ENCODE data around the gene LMO1. TPM values are rescaled to one million over a fixed set of nuclear protein-coding genes. Genes with fewer than 3 reads are reported as not detected.

Gene LMO1
- total and polyA plus RNA-seq, 9 of the 15 experiments (the other 6 are each of a cell fraction or from before 2014, with no cell fraction given) = not detected

DNA sequence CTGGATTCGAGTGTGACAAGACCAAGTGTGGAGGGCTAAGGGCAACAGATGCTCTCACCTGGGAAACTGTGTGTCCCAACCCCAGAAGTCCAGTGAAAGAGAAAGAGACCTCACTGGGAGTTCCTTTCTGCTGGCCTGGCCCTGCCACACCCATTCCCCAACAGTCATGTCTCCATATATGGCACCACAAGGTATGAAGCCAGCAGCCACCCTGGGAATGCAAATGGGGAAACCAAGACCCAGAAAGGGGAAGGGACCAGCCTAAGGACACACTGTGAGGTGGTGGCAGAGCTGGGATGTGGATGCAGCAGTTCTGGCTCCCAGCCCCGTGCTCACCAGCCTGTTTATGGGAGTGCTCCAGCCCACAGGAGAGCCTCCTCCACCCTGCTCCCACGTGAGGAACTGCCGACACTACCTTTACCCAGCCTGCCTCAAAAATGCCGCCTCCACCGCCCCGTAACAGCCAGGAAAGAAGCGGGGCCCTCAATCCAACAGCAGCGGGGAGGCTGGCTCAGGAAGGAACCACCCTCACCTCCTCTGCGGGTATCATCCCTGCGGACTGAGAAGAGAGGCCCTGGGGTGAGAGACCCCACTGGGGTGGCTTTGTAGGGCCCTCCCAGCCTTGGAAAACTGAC is 12.6 kb downstream of the LMO1 start:
- TF ChIP-seq NUFIP1 (IDR thresholded peaks at IDR 0.05; ENCODE audit: partially characterized antibody) = no peak
- no peak for TF ChIP-seq RCOR1 (IDR thresholded peaks at IDR 0.05; ENCODE audit: borderline replicate concordance in 1 of 2, low read depth in 2 of 2, low read length in 2 of 2)
- H3K4me1 ChIP-seq (replicated peaks in 1 of 2; ENCODE audit: control insufficient read depth in 2 of 2, insufficient read depth in 2 of 2, low read length in 2 of 2) = no peaks in the 10 kb centered on the region
- peaks cover 13 to 53% of the 10 kb centered on the region in 2 experiments for H3K27me3 ChIP-seq (ENCODE audit: control insufficient read depth in 2 of 2, insufficient read depth in 2 of 2, low read length in 2 of 2)
- intact Hi-C loops (cut with micrococcal nuclease) = no loop called here
- H3K36me3 ChIP-seq (ENCODE audit: control insufficient read depth, insufficient read depth, low read length) = no peaks in the 10 kb centered on the region
- H3K4me2 ChIP-seq (ENCODE audit: insufficient read depth, low read length) = no peak overlapping the region
- H3K79me2 ChIP-seq (ENCODE audit: control insufficient read depth, insufficient read depth, low read length) = no peaks in the 10 kb centered on the region
- no peak overlapping the region for H3K4me3 ChIP-seq
- peaks cover 2% of the 10 kb centered on the region for H3K9me1 ChIP-seq (ENCODE audit: control insufficient read depth, insufficient read depth, low read length)
- H3K9me3 ChIP-seq (replicated peaks; ENCODE audit: control insufficient read depth, insufficient read depth, low read depth, low read length) = no peaks in the 10 kb centered on the region
- no peak overlapping the region for H3K27ac ChIP-seq (ENCODE audit: extremely low read depth, low read depth, low read length)
- BruUV-seq (replicated peaks) = no TSS peak
- ChIA-PET CTCF (ENCODE audit: low intra/inter-chr PET ratio) (no interaction called here), POLR2A (interaction anchor here (1.4 kb wide), 1 partner anchor 9 kb away, joined by 3 read pairs; no protein-coding TSS in a partner anchor)
- no peaks in the 10 kb centered on the region for H4K20me1 ChIP-seq (replicated peaks; ENCODE audit: control insufficient read depth, insufficient read depth, low read length)
- ATAC-seq = no peak
- WGBS (ENCODE audit: insufficient coverage, low coverage, missing lambda C conversion rate) = 2% methylated on average over 11 of the region's 11 CpGs
- in situ Hi-C loops (cut with MboI) = no loop called here
- no peak for DNase-seq (ENCODE audit: extremely low read depth in 1 of 4, low spot score in 3 of 4)
- no peak for FAIRE-seq
- H3K9ac ChIP-seq (ENCODE audit: insufficient read depth in 1 of 2, low read depth in 2 of 2, low read length in 2 of 2) = no peak overlapping the region; a peak in 1 of 4 replicates
- no peak overlapping the region for H2AFZ ChIP-seq (ENCODE audit: low read depth, low read length)

DNA sequence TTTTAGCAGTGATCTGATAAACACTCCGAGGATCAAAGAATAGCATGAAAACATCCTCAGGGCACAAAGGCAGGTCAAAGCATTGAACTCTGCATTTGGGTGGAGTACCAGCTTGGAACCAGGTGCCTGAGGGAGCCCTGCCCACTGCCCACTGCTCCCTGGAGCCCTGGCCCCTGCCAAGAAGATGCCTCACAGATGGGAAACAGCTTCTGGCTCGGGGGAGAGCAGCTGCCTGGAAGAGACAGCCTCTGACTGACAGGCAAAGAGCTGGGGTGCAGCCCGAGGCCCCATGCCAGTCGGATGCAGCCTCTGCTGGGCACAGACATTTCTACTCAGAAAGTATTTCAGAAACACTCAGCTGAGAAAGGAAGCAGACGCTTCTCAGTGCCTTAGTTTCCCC is 13.2 kb downstream of the LMO1 start:
- Histone ChIP-seq H3K9me1 (ENCODE audit: control insufficient read depth, insufficient read depth, low read length) (peaks cover 2% of the 10 kb centered on the region), H3K9ac (ENCODE audit: insufficient read depth in 1 of 2, low read depth in 2 of 2, low read length in 2 of 2) (no peak overlapping the region), H3K9me3 (replicated peaks; ENCODE audit: control insufficient read depth, insufficient read depth, low read depth, low read length) (no peaks in the 10 kb centered on the region), H2AFZ (ENCODE audit: low read depth, low read length) (no peak overlapping the region), H4K20me1 (replicated peaks; ENCODE audit: control insufficient read depth, insufficient read depth, low read length) (no peaks in the 10 kb centered on the region), H3K79me2 (ENCODE audit: control insufficient read depth, insufficient read depth, low read length) (no peaks in the 10 kb centered on the region), H3K27me3 (ENCODE audit: control insufficient read depth in 2 of 2, insufficient read depth in 2 of 2, low read length in 2 of 2) (peaks cover 13 to 52% of the 10 kb centered on the region in 2 experiments), H3K4me3 (no peak overlapping the region), H3K36me3 (ENCODE audit: control insufficient read depth, insufficient read depth, low read length) (no peaks in the 10 kb centered on the region), H3K4me1 (replicated peaks in 1 of 2; ENCODE audit: control insufficient read depth in 2 of 2, insufficient read depth in 2 of 2, low read length in 2 of 2) (no peaks in the 10 kb centered on the region), H3K27ac (ENCODE audit: extremely low read depth, low read depth, low read length) (no peak overlapping the region), H3K4me2 (ENCODE audit: insufficient read depth, low read length) (no peak overlapping the region)
- ATAC-seq = no peak
- intact Hi-C loops (cut with micrococcal nuclease) (no loop called here), in situ Hi-C loops (cut with MboI) (no loop called here)
- no peak for DNase-seq (ENCODE audit: extremely low read depth in 1 of 4, low spot score in 3 of 4)
- POLR2A ChIA-PET = interaction anchor here (1.4 kb wide), 1 partner anchor 9 kb away, joined by 3 read pairs; no protein-coding TSS in a partner anchor
- CTCF ChIA-PET (ENCODE audit: low intra/inter-chr PET ratio) = no interaction called here
- FAIRE-seq = no peak
- WGBS (ENCODE audit: insufficient coverage, low coverage, missing lambda C conversion rate) = 0% methylated on average over 5 of the region's 5 CpGs
- BruUV-seq (replicated peaks) = no TSS peak
- TF ChIP-seq ZNF239 (CRISPR knock-in tag; IDR thresholded peaks at IDR 0.05) (no peak), ESRRB (CRISPR knock-in tag; IDR thresholded peaks at IDR 0.05; ENCODE audit: borderline replicate concordance) (no peak), ZNF592 (IDR thresholded peaks at IDR 0.05) (no peak), NCOR1 (IDR thresholded peaks at IDR 0.05) (no peak), HDAC1 (IDR thresholded peaks at IDR 0.05) (no peak), HNRNPL (IDR thresholded peaks at IDR 0.05; ENCODE audit: low read depth, low read length) (no peak), ZNF583 (CRISPR knock-in tag; IDR thresholded peaks at IDR 0.05) (no peak), USF2 (CRISPR knock-in tag; IDR thresholded peaks at IDR 0.05) (no peak)
